ENCODE results near the gene CDH8.

The CDH8 gene

GRCh38 chr16:61616088-61616487, 420.1 kb downstream of the CDH8 start:
- no peak for DNase-seq (ENCODE audit: low spot score)

GRCh38 chr16:61611847-61612491, 424.3 kb downstream of the CDH8 start:
- no peak for DNase-seq (ENCODE audit: low spot score)

GRCh38 chr16:61606581-61606980, 429.7 kb downstream of the CDH8 start:
- no peak for DNase-seq (ENCODE audit: low spot score)
